HTERT RPE-1 (cell line): ENCODE data around the gene NFATC3.

Experiments used
- in situ Hi-C: fragments of 300-500 bp; cut with MboI; formaldehyde crosslinking; loops from 4 replicates; pipeline ENCODE4 v1.14.3; 2020; ENCODE audit warnings: low sequenced_read_pairs

Gene NFATC3

GRCh38 chr16:68228652-68229051, 143.5 kb downstream of the NFATC3 start:
- in situ Hi-C loops, result no loop called here

GRCh38 chr16:68229431-68230175, 144.4 kb downstream of the NFATC3 start:
- in situ Hi-C loops, result no loop called here

GRCh38 chr16:68230176-68230571, 145.0 kb downstream of the NFATC3 start:
- in situ Hi-C loops, result no loop called here

- in situ Hi-C loops, result no loop called here
Measured at GRCh38 chr16:68230956-68231355, 145.8 kb downstream of the NFATC3 start.

GRCh38 chr16:68231384-68232136, 146.4 kb downstream of the NFATC3 start:
- in situ Hi-C loops, result no loop called here

- in situ Hi-C loops, result no loop called here
Measured at GRCh38 chr16:68232335-68232734, 147.2 kb downstream of the NFATC3 start.

GRCh38 chr16:68233085-68233834, 148.1 kb downstream of the NFATC3 start:
- in situ Hi-C loops, result no loop called here

- in situ Hi-C loops, result no loop called here
Measured at GRCh38 chr16:68233835-68234187, 148.6 kb downstream of the NFATC3 start.

- in situ Hi-C loops, result no loop called here
Measured at GRCh38 chr16:68234188-68235107, 149.3 kb downstream of the NFATC3 start.

- in situ Hi-C loops, result no loop called here
Measured at GRCh38 chr16:68235108-68235886, 150.1 kb downstream of the NFATC3 start.

- in situ Hi-C loops, result no loop called here
Measured at GRCh38 chr16:68235887-68236136, 150.6 kb downstream of the NFATC3 start, which contains the start of gene ESRP2. TSS of gene ESRP2 (minus strand) at chr16:68236127. CDS start at chr16:68236045, 82 bp downstream.

- in situ Hi-C loops, result no loop called here
Measured at GRCh38 chr16:68236137-68236825, 151.1 kb downstream of the NFATC3 start.

GRCh38 chr16:68236826-68237242, 151.7 kb downstream of the NFATC3 start:
- in situ Hi-C loops, result no loop called here

GRCh38 chr16:68237243-68238028, 152.3 kb downstream of the NFATC3 start:
- in situ Hi-C loops, result no loop called here

- in situ Hi-C loops, result no loop called here
Measured at GRCh38 chr16:68238029-68238345, 152.8 kb downstream of the NFATC3 start.

- in situ Hi-C loops, result no loop called here
Measured at GRCh38 chr16:68242085-68242484, 156.9 kb downstream of the NFATC3 start.

GRCh38 chr16:68242926-68243858, 158.0 kb downstream of the NFATC3 start:
- in situ Hi-C loops, result no loop called here

- in situ Hi-C loops, result no loop called here
Measured at GRCh38 chr16:68244481-68244902, 159.3 kb downstream of the NFATC3 start.
